HG03139 (cell line): ENCODE data around the gene PSRC1.

Experiments used
- ATAC-seq: cut with Tn5 transposase; IDR thresholded peaks from one replicate; pipeline ENCODE4 v1.9.1; 2021; ENCODE audit not compliant: unreplicated experiment

Gene PSRC1

GRCh38 chr1:109248797-109249629 lies 33.9 kb downstream of the PSRC1 start, which contains the start of gene CELSR2:
TSS of gene CELSR2 (plus strand) at chr1:109249539. CDS start at chr1:109250080, 541 bp downstream.
- peak; percentile 58 for ATAC-seq

- ATAC-seq = no peak
Observed at GRCh38 chr1:109248444-109248796, 34.5 kb downstream of the PSRC1 start.

GRCh38 chr1:109247401-109248365 lies 35.3 kb downstream of the PSRC1 start:
- no peak for ATAC-seq

GRCh38 chr1:109246141-109246551 lies 36.8 kb downstream of the PSRC1 start:
- ATAC-seq = no peak

- no peak for ATAC-seq
Observed at GRCh38 chr1:109243860-109244552, 38.9 kb downstream of the PSRC1 start.

GRCh38 chr1:109243221-109243620 lies 39.7 kb downstream of the PSRC1 start:
- no peak for ATAC-seq

GRCh38 chr1:109242387-109242786 lies 40.6 kb downstream of the PSRC1 start:
- ATAC-seq = no peak

- ATAC-seq = no peak
Observed at GRCh38 chr1:109241841-109242345, 41.1 kb downstream of the PSRC1 start.

GRCh38 chr1:109241344-109241743 lies 41.6 kb downstream of the PSRC1 start:
- no peak for ATAC-seq

GRCh38 chr1:109240158-109241152 lies 42.5 kb downstream of the PSRC1 start:
- ATAC-seq = no peak

- ATAC-seq = peak; percentile 56
Observed at GRCh38 chr1:109239409-109240068, 43.4 kb downstream of the PSRC1 start.

GRCh38 chr1:109239047-109239408 lies 43.9 kb downstream of the PSRC1 start:
- ATAC-seq = no peak

GRCh38 chr1:109238382-109238781 lies 44.6 kb downstream of the PSRC1 start:
- no peak for ATAC-seq

GRCh38 chr1:109237512-109237911 lies 45.4 kb downstream of the PSRC1 start:
- ATAC-seq = no peak

- ATAC-seq = no peak
Observed at GRCh38 chr1:109235137-109235536, 47.8 kb downstream of the PSRC1 start.

- ATAC-seq = no peak
Observed at GRCh38 chr1:109231066-109231465, 51.9 kb downstream of the PSRC1 start.
